Activated CD8-positive, alpha-beta T cell treated with anti-CD3 and anti-CD28 coated beads for 36 hours (primary cell): ENCODE measurements around the gene SPATA18. TPM values are rescaled to one million over a fixed set of nuclear protein-coding genes. Genes with fewer than 3 reads are reported as not detected.

Experiments
- ATAC-seq: fragments of 200-7000 bp; cut with Tn5 transposase; one replicate; pipeline ENCODE4 v1.10.0; 2021; ENCODE audit warnings: mild to moderate bottlenecking, moderate library complexity
- CTCF ChIA-PET: fragments of 350-600 bp; sonication (Branson Sonifier 250); formaldehyde crosslinking; loops from one replicate; lab custom pipeline; 2021; ENCODE audit warnings: antibody characterized with exemption; lab: Charles Lee
- POLR2A ChIA-PET: fragments of 350-600 bp; sonication (Branson Sonifier 250); formaldehyde crosslinking; loops from one replicate; lab custom pipeline; 2021; ENCODE audit warnings: antibody characterized with exemption; lab: Charles Lee
- DNase-seq: peaks from one replicate; pipeline ENCODE4 v3.0.0-alpha.2; 2020
- H3K27ac Mint-ChIP-seq: one replicate; pipeline ENCODE4 v1.8.0; 2021; ENCODE audit warnings: mild to moderate bottlenecking, mixed read lengths
- H3K27me3 Mint-ChIP-seq: one replicate; pipeline ENCODE4 v1.8.0; 2021; ENCODE audit warnings: mixed read lengths
- H3K36me3 Mint-ChIP-seq: one replicate; pipeline ENCODE4 v1.8.0; 2021; ENCODE audit warnings: low read depth, mixed read lengths
- H3K4me1 Mint-ChIP-seq: one replicate; pipeline ENCODE4 v1.8.0; 2021; ENCODE audit warnings: low read depth, mixed read lengths
- H3K4me3 Mint-ChIP-seq: one replicate; pipeline ENCODE4 v1.8.0; 2021; ENCODE audit warnings: mild to moderate bottlenecking, moderate library complexity, mixed read lengths
- H3K9me3 Mint-ChIP-seq: one replicate; pipeline ENCODE4 v1.8.0; 2021; ENCODE audit warnings: mixed read lengths
- CTCF ChIP-seq: fragments of 200-600 bp; IDR thresholded peaks from one replicate; pipeline ENCODE4 v1.8.0; 2022; ENCODE audit warnings: antibody characterized with exemption, mild to moderate bottlenecking
- intact Hi-C: fragments of 100-400 bp; cut with micrococcal nuclease; formaldehyde crosslinking; loops from one replicate; pipeline ENCODE4 v1.10.0; 2022
- total RNA-seq, 2 experiments: library from RNA; stranded (reverse); gene quantifications; one replicate each; pipeline ENCODE4 v1.2.3, GENCODE V29; 2021

Gene SPATA18
- total RNA-seq, 2 experiments from 2014 or later = 0.58 TPM; not detected in 1

DNA sequence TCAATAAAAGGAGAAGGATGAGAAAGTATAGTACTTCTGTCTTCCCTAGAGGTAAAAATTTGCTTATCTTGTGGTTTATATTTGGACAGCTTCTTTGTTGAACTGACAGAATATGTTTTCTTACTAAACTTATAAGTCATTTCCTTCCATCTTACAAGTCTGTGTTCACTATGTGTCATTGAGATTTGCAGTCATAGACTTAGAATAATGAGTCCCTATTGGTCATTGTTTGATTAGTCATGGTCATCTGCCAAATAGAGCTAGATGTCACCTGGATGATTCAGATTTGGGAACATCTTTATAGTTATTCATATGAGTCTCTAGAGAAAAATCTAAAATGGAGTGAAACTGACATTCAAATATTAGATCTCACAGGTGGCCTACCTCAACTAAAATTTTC, 51.5 kb downstream of the SPATA18 start:
- TF ChIP-seq CTCF = no peak
- no peaks in the 10 kb centered on the region for H3K27me3 Mint-ChIP-seq
- H3K4me1 Mint-ChIP-seq = no peaks in the 10 kb centered on the region
- H3K9me3 Mint-ChIP-seq = no peaks in the 10 kb centered on the region
- no peak for DNase-seq
- ChIA-PET POLR2A (no interaction called here), CTCF (no interaction called here)
- H3K36me3 Mint-ChIP-seq = no peaks in the 10 kb centered on the region
- ATAC-seq = peak; percentile 55
- no peak overlapping the region for H3K4me3 Mint-ChIP-seq
- intact Hi-C loops = no loop called here
- no peak overlapping the region for H3K27ac Mint-ChIP-seq

GRCh38 chr4:52103319-52103718, 52.2 kb downstream of the SPATA18 start:
- H3K27ac Mint-ChIP-seq = no peak overlapping the region
- POLR2A ChIA-PET = no interaction called here
- DNase-seq = no peak
- no peak overlapping the region for H3K4me3 Mint-ChIP-seq
- TF ChIP-seq CTCF = no peak
- intact Hi-C loops = no loop called here
- H3K36me3 Mint-ChIP-seq = no peaks in the 10 kb centered on the region
- no peaks in the 10 kb centered on the region for H3K4me1 Mint-ChIP-seq
- no peaks in the 10 kb centered on the region for H3K9me3 Mint-ChIP-seq
- H3K27me3 Mint-ChIP-seq = no peaks in the 10 kb centered on the region
- ATAC-seq = no peak
- CTCF ChIA-PET = no interaction called here

DNA sequence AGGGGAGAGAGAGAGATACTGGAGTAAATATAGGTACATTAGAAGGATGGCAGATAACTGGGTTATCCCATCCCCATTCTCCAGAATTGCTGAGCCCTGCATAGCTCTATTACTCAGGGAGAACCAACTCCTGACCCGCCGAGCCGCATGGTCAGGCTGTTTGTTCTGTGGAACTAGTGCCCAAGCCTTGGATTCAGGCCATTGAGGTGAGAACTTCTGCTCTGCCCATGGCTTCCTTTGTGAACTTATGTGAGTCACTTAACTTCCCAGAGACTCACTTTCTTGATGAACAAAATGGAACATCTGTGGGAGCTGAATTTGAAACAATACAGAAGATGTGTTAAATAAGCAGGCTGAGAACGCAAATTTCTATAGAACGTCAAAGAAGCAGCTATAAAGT, 54.2 kb downstream of the SPATA18 start:
- TF ChIP-seq CTCF = no peak
- no peaks in the 10 kb centered on the region for H3K36me3 Mint-ChIP-seq
- no peak for ATAC-seq
- H3K27ac Mint-ChIP-seq = no peak overlapping the region
- intact Hi-C loops = no loop called here
- POLR2A ChIA-PET = no interaction called here
- H3K4me3 Mint-ChIP-seq = no peak overlapping the region
- no peaks in the 10 kb centered on the region for H3K9me3 Mint-ChIP-seq
- CTCF ChIA-PET = no interaction called here
- H3K4me1 Mint-ChIP-seq = no peaks in the 10 kb centered on the region
- H3K27me3 Mint-ChIP-seq = no peaks in the 10 kb centered on the region
- no peak for DNase-seq

DNA sequence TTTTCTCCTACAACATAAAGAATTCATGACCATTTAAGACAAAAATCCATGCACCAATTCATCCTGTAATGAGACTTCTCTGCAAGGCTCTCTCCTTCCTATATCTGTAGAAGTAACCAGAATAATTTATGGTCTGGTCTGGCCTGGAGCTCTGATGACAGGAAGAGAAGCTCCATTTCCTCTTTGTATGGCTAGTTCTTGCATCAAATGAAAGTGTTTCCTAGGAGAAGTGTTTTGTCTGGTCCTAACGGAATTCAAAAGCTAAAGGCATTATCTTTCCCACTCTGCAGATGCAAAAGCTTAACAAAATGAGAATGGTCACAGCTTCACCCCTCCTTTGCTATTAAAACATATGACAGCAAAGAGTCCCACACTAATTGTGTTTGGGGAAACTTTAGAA, 55.1 kb downstream of the SPATA18 start:
- Mint-ChIP-seq H3K4me3 (no peak overlapping the region), H3K27me3 (no peaks in the 10 kb centered on the region), H3K27ac (no peak overlapping the region), H3K36me3 (no peaks in the 10 kb centered on the region), H3K4me1 (no peaks in the 10 kb centered on the region), H3K9me3 (no peaks in the 10 kb centered on the region)
- ChIA-PET POLR2A (no interaction called here), CTCF (no interaction called here)
- no peak for TF ChIP-seq CTCF
- intact Hi-C loops = no loop called here
- DNase-seq (no peak), ATAC-seq (no peak)

DNA sequence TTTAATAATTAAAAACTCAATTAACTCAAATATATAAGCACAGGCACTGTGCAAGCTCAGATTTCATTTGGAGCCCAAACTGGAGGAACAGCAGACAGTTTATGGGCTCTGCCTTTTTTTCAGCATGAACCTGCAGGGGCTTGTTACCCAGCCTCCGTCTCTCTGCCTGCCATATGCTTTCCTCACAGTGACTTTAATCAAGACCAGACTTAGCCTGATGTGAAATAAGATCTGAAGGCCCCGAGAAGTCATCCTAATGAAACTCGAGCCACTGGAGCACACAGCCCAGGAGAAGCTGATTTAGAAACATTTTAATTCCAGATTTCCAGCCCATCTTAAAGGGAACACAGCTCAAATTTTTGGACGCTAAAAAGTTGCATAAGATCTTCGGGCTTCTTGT, 55.6 kb downstream of the SPATA18 start:
- Mint-ChIP-seq H3K9me3 (no peaks in the 10 kb centered on the region), H3K4me3 (no peak overlapping the region), H3K27ac (no peak overlapping the region), H3K4me1 (no peaks in the 10 kb centered on the region), H3K27me3 (no peaks in the 10 kb centered on the region), H3K36me3 (no peaks in the 10 kb centered on the region)
- no peak for TF ChIP-seq CTCF
- DNase-seq (no peak), ATAC-seq (no peak)
- POLR2A ChIA-PET = no interaction called here
- CTCF ChIA-PET = no interaction called here
- intact Hi-C loops = no loop called here
